ENCODE measurements around the gene DDX50.
A peak's percentile ranks its signal among the peaks of the same experiment; 100 is the strongest.

Gene DDX50

DNA sequence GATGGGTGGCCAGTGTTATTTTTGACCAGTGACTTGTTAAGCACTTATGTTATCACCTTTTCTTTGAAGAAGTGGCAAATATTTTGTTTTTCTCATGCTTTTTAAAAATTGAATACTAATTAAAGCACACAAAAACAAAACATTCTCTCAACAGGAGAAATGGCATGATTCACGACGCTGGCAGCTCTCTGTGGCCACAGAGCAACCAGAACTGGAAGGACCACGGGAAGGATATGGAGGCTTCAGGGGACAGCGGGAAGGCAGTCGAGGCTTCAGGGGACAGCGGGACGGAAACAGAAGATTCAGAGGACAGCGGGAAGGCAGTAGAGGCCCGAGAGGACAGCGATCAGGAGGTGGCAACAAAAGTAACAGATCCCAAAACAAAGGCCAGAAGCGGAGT lies 81.3 kb downstream of the DDX50 start:
- DNase-seq (ENCODE audit: low spot score): no peak

DNA sequence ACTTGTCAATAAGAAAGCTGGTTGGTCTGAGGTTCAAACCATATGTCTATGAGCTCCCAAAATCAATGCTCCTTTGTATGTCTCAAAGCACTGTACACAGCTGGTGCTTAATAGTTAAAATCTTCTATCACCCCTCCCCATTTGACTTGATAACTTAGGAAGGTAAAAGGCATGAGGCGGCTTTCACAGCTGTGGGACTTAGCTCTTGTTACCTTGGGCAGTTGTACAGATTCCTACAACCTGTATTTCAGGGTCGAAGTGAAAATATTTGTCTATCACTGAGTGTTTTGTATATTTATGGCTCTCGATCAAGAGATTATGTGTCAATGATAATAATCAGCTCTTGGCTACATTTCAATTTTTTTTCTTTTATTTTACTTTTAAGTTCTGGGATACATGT lies 86.5 kb downstream of the DDX50 start:
- DNase-seq (ENCODE audit: low spot score): no peak

DNA sequence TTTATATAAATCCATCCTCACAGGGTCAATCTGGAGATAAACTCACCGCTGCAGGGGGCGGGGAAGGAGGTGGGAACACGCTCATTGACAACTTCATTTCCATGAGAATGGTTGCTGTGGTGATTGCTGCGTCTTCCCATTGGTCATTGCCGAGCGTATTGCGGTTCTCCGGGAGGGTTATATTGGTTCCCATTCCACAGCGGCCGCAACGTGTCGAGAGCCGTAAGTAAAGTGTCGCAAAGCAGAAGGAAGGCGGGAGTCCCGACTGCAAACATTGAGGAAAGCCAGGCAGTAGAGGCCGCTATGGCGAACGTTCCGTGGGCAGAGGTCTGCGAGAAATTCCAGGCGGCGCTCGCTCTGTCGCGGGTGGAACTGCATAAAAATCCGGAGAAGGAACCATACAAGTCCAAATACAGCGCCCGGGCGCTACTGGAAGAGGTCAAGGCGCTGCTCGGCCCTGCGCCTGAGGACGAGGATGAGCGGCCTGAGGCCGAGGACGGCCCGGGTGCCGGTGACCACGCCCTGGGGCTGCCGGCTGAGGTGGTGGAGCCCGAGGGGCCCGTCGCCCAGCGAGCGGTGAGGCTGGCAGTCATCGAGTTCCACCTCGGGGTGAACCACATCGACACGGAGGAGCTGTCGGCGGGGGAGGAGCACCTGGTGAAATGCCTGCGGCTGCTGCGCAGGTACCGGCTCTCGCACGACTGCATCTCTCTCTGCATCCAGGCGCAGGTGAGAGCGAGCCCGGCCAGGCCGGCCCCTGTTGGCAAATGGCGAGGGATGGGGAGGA lies 87.6 kb downstream of the DDX50 start, which contains the start of gene KIFBP:
Gene KIFBP (plus strand): TSS at position 274 of the 787 bp plus-strand sequence. CDS start 30 bp downstream, at position 304.
- peak; percentile 97 for DNase-seq (ENCODE audit: low spot score)

DNA sequence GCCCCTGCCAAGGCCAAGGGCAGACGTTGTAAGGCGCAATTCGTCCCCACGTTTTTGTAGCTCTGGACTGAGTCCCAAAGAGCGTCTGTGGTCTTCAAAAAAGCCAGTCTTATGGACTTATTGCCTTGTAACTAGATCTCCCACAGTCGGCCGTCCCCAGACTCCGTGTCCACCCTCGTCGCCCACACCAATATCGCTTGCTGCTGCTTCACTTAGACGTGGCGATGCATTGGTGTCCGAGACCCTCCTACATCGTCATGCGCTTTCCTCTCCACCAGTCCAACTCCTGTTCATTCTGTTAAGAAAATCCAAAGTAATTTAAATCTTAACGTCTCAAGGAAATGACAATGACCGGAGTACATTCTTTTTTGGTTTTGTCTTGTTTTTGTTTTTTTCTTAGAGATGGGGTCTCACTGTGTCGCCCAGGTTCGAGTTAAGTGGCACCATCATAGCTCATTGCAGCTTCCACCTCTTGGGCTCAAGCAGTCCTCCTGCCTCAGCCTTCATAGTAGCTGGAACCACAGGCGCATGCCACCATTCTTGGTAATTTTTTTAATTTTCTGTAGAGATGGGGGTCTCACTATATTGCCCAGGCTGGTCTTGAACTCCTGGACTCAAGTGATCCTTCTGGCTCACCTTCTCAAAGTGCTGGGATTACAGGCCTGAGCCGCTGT lies 88.3 kb downstream of the DDX50 start:
- peak; percentile 8 for DNase-seq (ENCODE audit: low spot score)

DNA sequence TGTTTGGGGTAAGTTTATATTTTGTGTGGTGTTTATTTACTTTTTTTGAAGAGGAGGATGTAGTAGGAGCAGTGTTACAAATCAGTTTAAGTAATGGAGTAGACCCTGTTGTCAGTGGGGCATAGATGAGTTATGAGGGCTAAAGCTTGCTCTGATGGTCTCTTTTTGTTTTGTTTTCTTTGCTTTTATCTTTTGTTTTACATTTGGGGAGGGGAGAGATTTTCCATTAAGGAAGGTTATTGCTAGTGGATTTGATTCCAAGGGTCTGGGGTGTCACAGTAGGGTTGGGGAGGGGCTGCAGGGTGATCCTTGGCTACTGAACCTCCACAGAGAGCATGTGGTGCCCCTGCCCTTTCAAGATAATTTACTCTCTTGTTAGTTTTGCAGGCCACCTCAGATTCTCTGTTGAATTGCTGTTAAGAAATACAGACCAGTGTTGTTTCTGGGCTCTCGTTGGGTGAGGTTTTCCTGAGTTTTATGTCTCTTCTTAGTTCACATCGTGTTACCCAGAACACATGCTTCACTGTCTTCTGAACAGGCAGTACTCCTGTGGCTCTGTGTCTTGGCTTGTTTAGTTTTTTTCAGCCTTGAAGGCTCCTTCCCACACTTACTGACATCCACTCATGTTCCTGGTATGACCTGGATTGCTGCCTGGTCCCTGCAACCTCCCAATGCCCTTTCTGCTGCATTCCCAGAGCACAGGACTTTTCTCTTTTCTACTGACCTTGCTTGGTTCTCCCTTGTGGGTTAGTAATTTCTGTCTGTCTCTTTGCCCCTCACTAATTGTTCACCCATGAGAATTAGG lies 91.7 kb downstream of the DDX50 start:
- no peak for DNase-seq (ENCODE audit: low spot score)
